ENCODE data around the gene NOM1. TPM values are rescaled to one million over a fixed set of nuclear protein-coding genes. Genes with fewer than 3 reads are reported as not detected.

Gene NOM1
- total and polyA plus RNA-seq, 2 donors (not counting 3 experiments of a cell fraction or from before 2014, with no cell fraction given): 13.7 to 38.6 TPM

- no TSS peak for BruUV-seq (replicated peaks)
- Histone ChIP-seq H3K27me3 (ENCODE audit: control insufficient read depth in 2 of 2, insufficient read depth in 2 of 2, low read length in 2 of 2) (peaks cover 71 to 96% of the 10 kb centered on the region in 2 experiments), H3K36me3 (ENCODE audit: control insufficient read depth in 2 of 2, extremely low read depth in 1 of 2, insufficient read depth in 2 of 2, low read length in 2 of 2) (no peaks in the 10 kb centered on the region), H4K20me1 (replicated peaks; ENCODE audit: control insufficient read depth, extremely low read depth, insufficient read depth, low read length) (no peaks in the 10 kb centered on the region), H3K27ac (ENCODE audit: insufficient read depth, low read depth, low read length) (no peak overlapping the region), H3K4me3 (replicated peaks in 1 of 3; ENCODE audit: insufficient read depth in 1 of 3, low read depth in 1 of 3, low read length in 3 of 3) (no peak overlapping the region), H3K9ac (replicated peaks; ENCODE audit: extremely low read depth, insufficient read depth, low read length) (no peak overlapping the region), H3K4me1 (ENCODE audit: control insufficient read depth, extremely low read depth, insufficient read depth, low read length) (no peaks in the 10 kb centered on the region), H3K9me1 (replicated peaks; ENCODE audit: control insufficient read depth, extremely low read depth, insufficient read depth, low read length) (no peaks in the 10 kb centered on the region), H2AFZ (ENCODE audit: low read depth, low read length) (no peak overlapping the region), H3K79me2 (ENCODE audit: control insufficient read depth, insufficient read depth, low read length) (no peaks in the 10 kb centered on the region), H3K9me3 (replicated peaks; ENCODE audit: control insufficient read depth, insufficient read depth, low read length) (no peaks in the 10 kb centered on the region), H3K4me2 (ENCODE audit: insufficient read depth, low read length) (no peak overlapping the region)
- CTCF ChIA-PET: no interaction called here
- DNase-seq (ENCODE audit: low read depth, low spot score) (no peak), FAIRE-seq (no peak)
- POLR2A ChIA-PET: no interaction called here
- intact Hi-C loops (cut with micrococcal nuclease) (no loop called here), dilution Hi-C loops (cut with MboI; ENCODE audit: extremely low pct_ligation_motif_present, low sequenced_read_pairs) (no loop called here)
- no peak for TF ChIP-seq GATA2 (IDR thresholded peaks at IDR 0.05; ENCODE audit: insufficient read depth, insufficient read length, low read depth, low read length)
- no peak for TF ChIP-seq CTCF (IDR thresholded peaks at IDR 0.05; ENCODE audit: extremely low read depth in 1 of 2, insufficient read depth in 1 of 2, low read depth in 1 of 2, low read length in 2 of 2)
- TF ChIP-seq EZH2 (IDR thresholded peaks at IDR 0.05; ENCODE audit: borderline replicate concordance, low read depth, low read length, severe bottlenecking): no peak
- no peak for TF ChIP-seq MYC (IDR thresholded peaks at IDR 0.05; ENCODE audit: low read depth, low read length)
- TF ChIP-seq POLR2AphosphoS5 (IDR thresholded peaks at IDR 0.05; ENCODE audit: insufficient read depth, low read depth, low read length): no peak
- TF ChIP-seq POLR2A (IDR thresholded peaks at IDR 0.05; ENCODE audit: low read depth, low read length): no peak
- no peak for TF ChIP-seq MAX (IDR thresholded peaks at IDR 0.05; ENCODE audit: insufficient read depth, insufficient read length)
- TF ChIP-seq FOS (IDR thresholded peaks at IDR 0.05; ENCODE audit: borderline replicate concordance, insufficient read depth, low read length): no peak
- no peak for TF ChIP-seq JUN (IDR thresholded peaks at IDR 0.05; ENCODE audit: borderline replicate concordance, insufficient read depth, insufficient read length, low read depth)
These were observed 57.4 kb downstream of the NOM1 start for GRCh38 chr7:157006829-157007469.

Measured in endothelial cell of umbilical vein (primary cell).